MCF 10A (cell line): ENCODE data around the gene PM20D2. TPM values are rescaled to one million over a fixed set of nuclear protein-coding genes. Genes with fewer than 3 reads are reported as not detected.
A peak's percentile ranks its signal among the peaks of the same experiment; 100 is the strongest.

Experiments
- BruUV-seq: library from RNA; stranded (reverse); fragments of 400-500 nt; replicated peaks from 2 replicates; lab custom pipeline; 2021; lab: Mats Ljungman, UMichigan
- CTCF ChIA-PET: fragments of 300-600 bp; sonication (Branson Sonifier 250); formaldehyde crosslinking; extraction: SDS; loops from one replicate; lab custom pipeline; 2021; ENCODE audit warnings: antibody characterized with exemption, inconsistent platforms; lab: Yijun Ruan, JAX
- POLR2A ChIA-PET: fragments of 300-600, 350-650 bp; sonication (Branson Sonifier 250); formaldehyde crosslinking; extraction: SDS; loops from one replicate; lab custom pipeline; 2020; ENCODE audit warnings: antibody characterized with exemption, inconsistent platforms; lab: Yijun Ruan, JAX
- DNase-seq: peaks from one replicate; pipeline ENCODE4 v3.0.0-alpha.2; 2018; ENCODE audit not compliant: unreplicated experiment
- H3K27ac Mint-ChIP-seq: one replicate; pipeline ENCODE4 v1.8.0; 2022; ENCODE audit warnings: mild to moderate bottlenecking, low read depth, mixed read lengths; ENCODE audit not compliant: unreplicated experiment
- H3K27me3 Mint-ChIP-seq: one replicate; pipeline ENCODE4 v1.8.0; 2022; ENCODE audit warnings: mixed read lengths; ENCODE audit not compliant: insufficient read depth, unreplicated experiment
- H3K36me3 Mint-ChIP-seq: one replicate; pipeline ENCODE4 v1.8.0; 2022; ENCODE audit warnings: mild to moderate bottlenecking, moderate library complexity, mixed read lengths; ENCODE audit not compliant: insufficient read depth, unreplicated experiment
- H3K4me1 Mint-ChIP-seq: one replicate; pipeline ENCODE4 v1.8.0; 2022; ENCODE audit warnings: mixed read lengths; ENCODE audit not compliant: insufficient read depth, unreplicated experiment
- H3K4me3 Mint-ChIP-seq: one replicate; pipeline ENCODE4 v1.8.0; 2022; ENCODE audit warnings: mild to moderate bottlenecking, moderate library complexity, mixed read lengths; ENCODE audit not compliant: unreplicated experiment
- H3K9me3 Mint-ChIP-seq: one replicate; pipeline ENCODE4 v1.8.0; 2022; ENCODE audit warnings: mixed read lengths; ENCODE audit not compliant: unreplicated experiment
- CTCF ChIP-seq: fragments of 200-600 bp; IDR thresholded peaks from one replicate; pipeline ENCODE4 v1.8.0; 2022; ENCODE audit warnings: antibody characterized with exemption, mild to moderate bottlenecking; ENCODE audit not compliant: unreplicated experiment
- intact Hi-C: fragments of 100-400 bp; cut with micrococcal nuclease; formaldehyde crosslinking; loops from 2 replicates; pipeline ENCODE4 v1.14.1; 2022
- total RNA-seq: library from RNA; stranded (reverse); gene quantifications from 2 replicates; pipeline ENCODE4 v1.2.3, GENCODE V29; 2022

PM20D2 gene
- total RNA-seq, 1 experiment from 2014 or later, result 11.9 TPM

GRCh38 chr6:89161326-89162046 is 15.6 kb downstream of the PM20D2 start:
- no peak for DNase-seq
- intact Hi-C loops, result no loop called here
- no peaks in the 10 kb centered on the region for H3K9me3 Mint-ChIP-seq
- CTCF ChIA-PET, result interaction anchor here (0.7 to 0.8 kb wide), 2 partner anchors 38 to 80 kb away, joined by 3 read pairs; no protein-coding TSS in a partner anchor
- H3K27ac Mint-ChIP-seq, result no peak overlapping the region
- BruUV-seq, result no TSS peak
- peaks cover 31% of the 10 kb centered on the region for H3K36me3 Mint-ChIP-seq
- POLR2A ChIA-PET, result no interaction called here
- no peak for TF ChIP-seq CTCF
- H3K4me1 Mint-ChIP-seq, result no peaks in the 10 kb centered on the region
- no peaks in the 10 kb centered on the region for H3K27me3 Mint-ChIP-seq
- H3K4me3 Mint-ChIP-seq, result no peak overlapping the region

GRCh38 chr6:89162047-89162371 is 16.2 kb downstream of the PM20D2 start:
- no peaks in the 10 kb centered on the region for H3K9me3 Mint-ChIP-seq
- intact Hi-C loops, result no loop called here
- no peak overlapping the region for H3K4me3 Mint-ChIP-seq
- no peak for DNase-seq
- H3K36me3 Mint-ChIP-seq, result peaks cover 31% of the 10 kb centered on the region
- TF ChIP-seq CTCF, result no peak
- CTCF ChIA-PET, result interaction anchor here (0.7 kb wide), 1 partner anchor 38 kb away, joined by 3 read pairs; no protein-coding TSS in a partner anchor
- no peak overlapping the region for H3K27ac Mint-ChIP-seq
- no peaks in the 10 kb centered on the region for H3K27me3 Mint-ChIP-seq
- POLR2A ChIA-PET, result interaction anchor here (2.2 kb wide), 1 partner anchor 15 kb away, joined by 4 read pairs; no protein-coding TSS in a partner anchor
- no peaks in the 10 kb centered on the region for H3K4me1 Mint-ChIP-seq
- BruUV-seq, result no TSS peak

GRCh38 chr6:89172131-89172530 is 26.3 kb downstream of the PM20D2 start:
- TF ChIP-seq CTCF, result no peak
- intact Hi-C loops, result no loop called here
- ChIA-PET CTCF (interaction anchor here (1.3 kb wide), 1 partner anchor 27 kb away, joined by 3 read pairs; the partner anchor contains the start of gene PM20D2), POLR2A (interaction anchor here (3.3 kb wide), 1 partner anchor 26 kb away, joined by 16 read pairs; the partner anchor contains the start of gene PM20D2)
- no peak overlapping the region for H3K4me3 Mint-ChIP-seq
- H3K9me3 Mint-ChIP-seq, result no peaks in the 10 kb centered on the region
- H3K27ac Mint-ChIP-seq, result no peak overlapping the region
- DNase-seq, result peak; percentile 16
- H3K4me1 Mint-ChIP-seq, result no peaks in the 10 kb centered on the region
- H3K27me3 Mint-ChIP-seq, result no peaks in the 10 kb centered on the region
- no TSS peak for BruUV-seq
- no peaks in the 10 kb centered on the region for H3K36me3 Mint-ChIP-seq

GRCh38 chr6:89173634-89174033 is 27.8 kb downstream of the PM20D2 start:
- H3K27ac Mint-ChIP-seq, result no peak overlapping the region
- ChIA-PET POLR2A (interaction anchor here (1.4 kb wide), 1 partner anchor 27 kb away, joined by 6 read pairs; the partner anchor contains the start of gene PM20D2), CTCF (interaction anchor here (1.1 kb wide), 1 partner anchor 83 kb away, joined by 4 read pairs; no protein-coding TSS in a partner anchor)
- H3K9me3 Mint-ChIP-seq, result no peaks in the 10 kb centered on the region
- no TSS peak for BruUV-seq
- no peak for TF ChIP-seq CTCF
- no peaks in the 10 kb centered on the region for H3K36me3 Mint-ChIP-seq
- no peaks in the 10 kb centered on the region for H3K27me3 Mint-ChIP-seq
- no peak overlapping the region for H3K4me3 Mint-ChIP-seq
- intact Hi-C loops, result no loop called here
- DNase-seq, result no peak
- H3K4me1 Mint-ChIP-seq, result no peaks in the 10 kb centered on the region
